GM13976 (cell line): ENCODE data around the gene EGR4.

Experiments
- DNase-seq: peaks from one replicate; pipeline ENCODE4 v3.0.0; 2012; ENCODE audit warnings: low spot score
- in situ Hi-C: fragments of 300-500 bp; cut with MboI; formaldehyde crosslinking; loops from one replicate; pipeline ENCODE4 v1.12.0; 2022; ENCODE audit warnings: low sequenced_read_pairs, mixed read lengths, inconsistent platforms; ENCODE audit not compliant: unreplicated experiment
- TF ChIP-seq, protein P1 (sequence below): IDR thresholded peaks from 2 replicates; pipeline ENCODE4 v1.5.1; 2012; ENCODE audit warnings: borderline replicate concordance, mild to moderate bottlenecking; ENCODE audit not compliant: insufficient read depth; ENCODE audit errors: extremely low read depth, missing control alignments, control extremely low read depth

Gene EGR4

DNA sequence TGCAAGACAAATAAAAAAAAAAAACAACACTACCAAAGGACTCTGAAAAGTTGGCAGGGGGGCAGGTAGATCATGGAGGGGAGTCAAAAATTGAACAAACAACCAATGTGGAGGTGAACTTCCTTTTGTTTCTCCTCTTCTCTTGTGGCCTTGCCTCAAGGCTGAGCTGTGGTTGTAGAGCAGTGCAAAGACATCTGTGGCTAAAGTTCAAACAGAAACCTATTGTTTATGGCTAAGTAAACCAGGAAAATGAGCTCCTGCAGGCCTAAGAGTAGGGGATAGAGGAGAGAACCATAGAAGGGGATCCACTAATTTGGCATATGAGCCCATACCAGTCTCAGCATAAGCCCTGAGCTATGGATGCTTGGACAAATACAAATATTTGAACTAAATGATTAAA, 40.2 kb upstream of the EGR4 start:
- TF ChIP-seq, protein P1, sequence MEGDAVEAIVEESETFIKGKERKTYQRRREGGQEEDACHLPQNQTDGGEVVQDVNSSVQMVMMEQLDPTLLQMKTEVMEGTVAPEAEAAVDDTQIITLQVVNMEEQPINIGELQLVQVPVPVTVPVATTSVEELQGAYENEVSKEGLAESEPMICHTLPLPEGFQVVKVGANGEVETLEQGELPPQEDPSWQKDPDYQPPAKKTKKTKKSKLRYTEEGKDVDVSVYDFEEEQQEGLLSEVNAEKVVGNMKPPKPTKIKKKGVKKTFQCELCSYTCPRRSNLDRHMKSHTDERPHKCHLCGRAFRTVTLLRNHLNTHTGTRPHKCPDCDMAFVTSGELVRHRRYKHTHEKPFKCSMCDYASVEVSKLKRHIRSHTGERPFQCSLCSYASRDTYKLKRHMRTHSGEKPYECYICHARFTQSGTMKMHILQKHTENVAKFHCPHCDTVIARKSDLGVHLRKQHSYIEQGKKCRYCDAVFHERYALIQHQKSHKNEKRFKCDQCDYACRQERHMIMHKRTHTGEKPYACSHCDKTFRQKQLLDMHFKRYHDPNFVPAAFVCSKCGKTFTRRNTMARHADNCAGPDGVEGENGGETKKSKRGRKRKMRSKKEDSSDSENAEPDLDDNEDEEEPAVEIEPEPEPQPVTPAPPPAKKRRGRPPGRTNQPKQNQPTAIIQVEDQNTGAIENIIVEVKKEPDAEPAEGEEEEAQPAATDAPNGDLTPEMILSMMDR: no peak
- in situ Hi-C loops: no loop called here
- no peak for DNase-seq

- TF ChIP-seq, protein P1: no peak
- in situ Hi-C loops: no loop called here
These were observed 30.9 kb upstream of the EGR4 start for GRCh38 chr2:73324126-73324725.

GRCh38 chr2:73323551-73323950, 30.2 kb upstream of the EGR4 start:
- no peak for DNase-seq
- TF ChIP-seq, protein P1: no peak
- in situ Hi-C loops: no loop called here

More at GRCh38 chr2:73324126-73324725, 30.9 kb upstream of the EGR4 start:
- DNase-seq: no peak

- in situ Hi-C loops: no loop called here
- no peak for DNase-seq
- TF ChIP-seq, protein P1: no peak
These were observed 21.1 kb upstream of the EGR4 start for GRCh38 chr2:73314441-73314840.

GRCh38 chr2:73307720-73308119, 14.4 kb upstream of the EGR4 start:
- DNase-seq: no peak
- TF ChIP-seq, protein P1: no peak
- in situ Hi-C loops: no loop called here

DNA sequence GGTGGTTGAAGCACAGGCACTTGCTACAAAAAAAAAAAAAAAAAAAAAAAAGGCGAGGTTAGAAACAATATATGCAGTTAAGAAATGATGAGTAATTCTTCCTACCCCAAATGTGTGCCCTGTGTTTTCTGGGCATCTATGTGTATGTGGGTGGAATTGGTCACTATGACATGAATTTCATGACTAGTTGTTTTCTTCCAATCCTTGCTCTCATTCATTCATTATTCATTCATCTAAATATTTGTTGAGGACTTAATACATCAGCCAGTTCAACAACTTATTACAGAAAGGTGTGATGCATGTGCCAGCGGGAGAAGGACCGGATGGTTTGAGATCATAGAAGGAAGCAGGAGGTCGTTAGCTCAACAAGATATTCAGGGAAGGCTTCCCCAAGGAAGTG, 8.3 kb upstream of the EGR4 start:
- no peak for DNase-seq
- in situ Hi-C loops: no loop called here
- TF ChIP-seq, protein P1: no peak

DNA sequence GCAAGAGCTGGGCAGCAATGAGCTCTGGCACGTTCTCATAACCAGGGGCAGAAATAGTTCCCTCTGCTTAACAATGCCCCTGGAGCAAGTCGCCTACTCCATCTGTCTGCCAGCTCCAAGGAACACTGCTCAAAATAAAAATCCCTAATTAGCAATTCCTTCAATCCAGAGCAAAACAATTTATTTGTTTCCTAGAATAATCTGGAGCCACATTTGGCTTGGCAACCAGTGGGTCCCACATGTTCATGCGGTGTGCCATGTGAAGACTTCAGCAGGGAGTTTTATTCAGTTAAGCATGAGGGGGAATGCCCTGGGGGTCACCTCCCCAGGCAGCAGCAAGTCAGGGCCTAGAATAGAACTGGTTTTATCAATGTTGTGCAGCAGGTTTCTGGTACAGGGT, 7.6 kb upstream of the EGR4 start:
- TF ChIP-seq, protein P1: no peak
- in situ Hi-C loops: no loop called here
- no peak for DNase-seq
